ENCODE measurements around the gene MOK. TPM values are rescaled to one million over a fixed set of nuclear protein-coding genes. Genes with fewer than 3 reads are reported as not detected.

Gene MOK
- 4.6 and 5.4 TPM in 2 replicates for total RNA-seq

GRCh38 chr14:102304611-102305506 lies at the start of gene MOK:
MOK (minus strand) TSS chr14:102305164; CDS start chr14:102304968, 196 bp downstream.

GRCh38 chr14:102319351-102320032 lies 14.5 kb upstream of the MOK start, which contains the start of gene ZNF839:
ZNF839 (plus strand) TSS chr14:102319746; CDS start chr14:102319766, 20 bp downstream.

Other genes with a start within 250 kb of the MOK start
- 281 and 385 TPM in 2 replicates for gene HSP90AA1, start 218.1 kb downstream of the MOK start, total RNA-seq
- gene WDR20, start 165.3 kb downstream of the MOK start, total RNA-seq = 14.3 and 15.4 TPM in 2 replicates
- 8.0 and 9.5 TPM in 2 replicates for gene ZNF839, start 14.6 kb upstream of the MOK start, total RNA-seq
- gene CINP, start 57.7 kb upstream of the MOK start, total RNA-seq = 45.4 and 57.2 TPM in 2 replicates
- gene TECPR2, start 57.8 kb upstream of the MOK start, total RNA-seq = 14.4 and 19.0 TPM in 2 replicates
- gene ANKRD9, start 204.6 kb upstream of the MOK start, total RNA-seq = 14.5 and 16.3 TPM in 2 replicates